Right lung (tissue), 5 donors: Measurements from ENCODE around the gene RESF1. TPM values are rescaled to one million over a fixed set of nuclear protein-coding genes. Genes with fewer than 3 reads are reported as not detected.

Experiments used
- polyA plus RNA-seq, 5 donors: library from polyadenylated mRNA; unstranded; fragments of 120-200 nt; gene quantifications; one replicate each; pipeline versions ENCODE4 v1.2.1 to v1.2.3, GENCODE V29; 2013; ENCODE audit warnings: inconsistent platforms in 1 of 5, low replicate concordance in 1 of 5; ENCODE audit not compliant: insufficient read length in 5 of 5, insufficient read depth in 1 of 5

The RESF1 gene
- polyA plus RNA-seq, 5 donors: 32.6 to 52.7 (median 43.6) TPM

Other genes with a start within 250 kb of the RESF1 start
- gene AMN1, start 230.4 kb upstream of the RESF1 start, polyA plus RNA-seq: 10 to 100 TPM; 15.0 to 22.0 (median 21.4) TPM
- gene BICD1, start 147.4 kb downstream of the RESF1 start, polyA plus RNA-seq: 10 to 100 TPM; 10.4 to 20.1 (median 16.9) TPM